Stimulated activated CD4-positive, alpha-beta T cell treated with anti-CD3 and anti-CD28 coated beads, Interleukin-1b, Interleukin-23, amount 100 ng/mL, for 1 hour (primary cell): Measurements from ENCODE around the gene CD300H.

Source experiments
- DNase-seq, 2 donors: peaks; one replicate each; pipeline ENCODE4 v3.0.0-alpha.2; 2020; ENCODE audit warnings: low read depth in 2 of 2

CD300H gene

DNA sequence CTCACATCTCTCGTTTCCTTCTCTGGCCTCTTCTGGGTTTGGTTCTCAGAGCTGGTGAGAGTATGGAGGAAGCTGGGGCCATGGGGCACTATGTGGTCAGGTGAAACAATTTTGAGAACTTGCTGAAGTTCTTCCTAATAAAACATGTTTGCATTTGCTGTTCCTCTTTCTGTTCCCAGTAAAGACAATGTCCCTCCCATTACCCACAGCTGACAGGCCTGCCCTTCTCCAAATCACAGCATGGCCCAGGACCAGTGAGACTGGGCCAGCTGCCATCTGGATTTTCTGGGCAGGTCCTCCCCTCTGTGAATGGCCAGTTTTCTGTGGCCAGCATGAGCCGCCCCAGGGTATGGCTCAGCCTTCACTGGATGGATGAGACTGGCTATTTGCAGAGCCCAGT is at the start of gene CD300H:
CD300H (minus strand) TSS at position 113 of the 400 bp plus-strand sequence.
- DNase-seq, result no peak

DNA sequence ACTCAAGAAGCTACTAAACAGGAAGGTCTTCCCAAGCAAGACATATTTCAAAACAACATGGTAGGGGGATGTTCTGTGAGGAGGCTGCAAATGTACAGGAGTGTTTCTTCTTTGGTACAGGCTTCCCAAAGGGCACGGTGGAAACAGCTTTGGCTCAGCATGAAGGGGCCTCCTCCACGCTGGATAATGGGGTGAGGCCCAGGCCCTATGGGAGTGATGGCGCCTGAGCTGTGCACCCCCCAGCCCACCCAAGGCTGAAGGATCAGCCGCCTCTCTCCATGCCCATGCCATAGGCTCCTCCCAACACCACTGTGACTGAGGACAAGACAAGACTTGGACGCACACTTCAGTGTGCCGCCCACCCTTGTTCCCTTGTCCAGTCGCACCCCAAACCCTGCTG is 49.4 kb upstream of the CD300H start:
- DNase-seq, result no peak

DNA sequence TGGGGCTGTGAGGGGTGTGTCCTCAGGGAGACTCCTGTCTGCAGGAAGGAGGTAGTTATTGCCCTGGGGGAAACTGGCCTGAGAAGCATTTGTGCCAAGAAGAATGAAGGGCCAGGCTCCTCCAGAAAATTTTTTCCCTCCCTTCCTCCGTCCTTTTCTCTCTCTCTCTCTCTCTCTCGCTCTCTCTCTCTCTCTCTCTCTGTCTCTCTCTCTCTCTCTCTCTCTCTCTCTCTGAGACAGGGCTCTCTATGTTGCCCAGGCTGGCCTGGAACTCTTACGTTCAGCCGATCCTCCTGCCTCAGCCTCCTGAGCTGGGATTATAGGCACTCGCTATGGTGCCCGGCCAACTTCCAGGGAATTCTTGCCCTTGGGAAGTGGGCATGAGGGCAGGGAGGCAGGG is 44.7 kb upstream of the CD300H start:
- no peak for DNase-seq

DNA sequence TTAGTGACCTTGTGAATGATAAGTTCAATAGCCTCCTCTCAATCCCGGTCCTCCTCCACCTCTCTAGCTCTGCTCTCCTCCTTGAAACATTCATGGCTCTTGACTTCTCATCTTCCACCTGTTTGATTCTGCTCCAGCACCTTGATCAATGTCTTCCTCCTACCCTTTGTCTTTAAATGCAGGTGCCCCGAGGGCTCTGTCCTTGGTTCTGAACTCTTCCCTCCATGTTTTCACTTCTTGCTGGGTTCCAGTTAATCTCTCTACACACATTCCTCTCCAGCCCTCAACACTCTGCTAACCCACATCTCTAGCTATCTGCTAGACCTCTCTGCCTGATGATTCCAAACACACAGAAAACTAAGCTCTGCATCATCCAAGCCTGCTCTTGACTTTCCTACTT is 42.8 kb upstream of the CD300H start:
- DNase-seq, result no peak

DNA sequence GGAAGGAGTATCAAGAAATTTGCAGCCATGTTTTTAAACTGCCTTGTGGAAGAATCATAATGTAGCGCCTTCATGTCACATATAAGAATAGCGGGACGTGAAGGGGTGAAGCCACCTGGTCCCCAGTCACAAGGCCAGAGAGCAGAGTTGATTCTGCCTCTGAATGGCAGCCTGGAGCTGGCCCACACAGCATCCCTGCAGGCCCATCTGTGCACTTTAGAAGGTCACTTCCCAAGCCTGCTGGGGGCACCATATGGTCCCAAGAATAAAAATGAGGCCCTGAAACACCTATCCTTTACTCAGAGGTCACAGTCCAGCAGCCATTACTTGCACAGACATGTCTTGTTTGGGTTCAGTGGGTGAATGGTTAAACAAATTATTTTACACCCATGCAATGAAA is 41.2 kb upstream of the CD300H start:
- no peak for DNase-seq

DNA sequence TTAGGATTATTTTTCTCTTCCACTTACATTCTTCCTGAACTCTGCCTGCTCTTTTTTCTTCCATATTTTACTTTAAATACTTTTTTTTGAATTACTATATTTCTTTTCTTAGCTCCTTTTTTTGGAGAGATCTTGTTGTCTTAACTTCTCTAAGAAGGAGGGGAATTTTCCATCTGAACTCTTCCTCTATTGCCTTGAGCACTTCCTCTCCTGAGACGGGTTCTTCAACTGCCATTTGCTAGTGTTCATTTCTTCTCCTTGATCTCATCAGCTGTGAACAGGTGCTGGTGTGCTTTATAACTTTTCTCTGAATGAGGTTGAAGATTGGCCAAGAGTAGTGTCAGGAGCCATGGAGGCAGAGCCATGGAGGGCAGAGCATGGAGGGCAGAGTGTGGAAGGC is 39.9 kb upstream of the CD300H start:
- no peak for DNase-seq

DNA sequence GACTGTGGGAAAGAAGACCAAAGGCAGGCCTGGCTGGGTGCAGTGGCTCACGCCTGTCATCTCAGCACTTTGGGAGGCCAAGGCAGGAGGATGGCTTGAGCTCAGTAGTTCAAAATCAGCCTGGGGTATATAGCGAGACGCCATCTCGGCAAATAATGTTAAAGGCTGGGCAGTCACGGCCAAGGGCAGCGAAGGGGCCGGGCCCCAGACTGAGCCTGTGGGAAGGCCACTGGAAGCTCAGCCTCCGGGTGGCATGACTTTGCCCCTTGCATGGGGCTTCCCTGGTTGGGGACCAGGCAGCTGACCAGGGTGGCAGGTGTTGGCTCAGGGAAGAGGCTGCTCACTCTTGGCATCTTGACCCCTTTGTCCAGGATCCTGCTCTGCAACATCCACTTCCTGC is 38.7 kb upstream of the CD300H start:
- no peak for DNase-seq

DNA sequence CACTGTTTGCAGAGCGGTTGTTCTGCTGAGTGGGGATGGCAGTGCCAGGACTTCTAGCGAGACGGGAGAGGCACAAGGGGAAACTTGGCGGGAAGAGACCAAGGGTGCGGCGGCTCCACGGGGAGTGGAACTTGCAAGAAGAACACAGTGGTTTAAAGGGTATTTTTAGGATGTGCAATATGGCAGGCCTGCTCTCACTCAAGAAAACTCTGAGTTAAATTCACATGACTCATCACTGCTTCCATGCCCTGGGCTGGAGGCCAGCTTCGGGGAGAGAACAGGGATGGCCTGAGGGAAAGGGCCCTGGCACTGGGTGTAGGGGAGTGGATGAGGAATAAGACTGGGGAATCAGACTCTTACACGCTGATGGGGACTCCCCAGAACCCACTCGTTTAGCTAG is 38.1 kb upstream of the CD300H start:
- no peak for DNase-seq

DNA sequence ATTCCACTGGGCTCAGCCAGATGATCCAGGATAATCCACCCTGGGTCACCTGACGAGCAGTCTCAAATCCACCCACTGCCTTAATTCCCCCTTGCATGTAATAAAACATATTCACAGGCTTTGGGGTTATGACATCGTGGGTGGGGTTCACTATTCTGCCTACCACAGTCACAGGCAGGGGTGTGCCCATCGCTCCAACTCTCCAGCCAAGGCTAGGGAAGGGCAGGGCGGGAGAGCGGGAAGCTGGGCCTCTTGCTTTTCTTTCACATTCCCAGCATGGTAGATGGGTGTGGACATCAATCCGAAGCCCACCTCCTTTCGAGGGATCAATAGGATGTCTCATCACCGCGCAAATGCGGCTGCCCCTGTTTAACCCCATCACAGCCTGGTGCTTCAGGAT is 37.5 kb upstream of the CD300H start:
- DNase-seq, result no peak

DNA sequence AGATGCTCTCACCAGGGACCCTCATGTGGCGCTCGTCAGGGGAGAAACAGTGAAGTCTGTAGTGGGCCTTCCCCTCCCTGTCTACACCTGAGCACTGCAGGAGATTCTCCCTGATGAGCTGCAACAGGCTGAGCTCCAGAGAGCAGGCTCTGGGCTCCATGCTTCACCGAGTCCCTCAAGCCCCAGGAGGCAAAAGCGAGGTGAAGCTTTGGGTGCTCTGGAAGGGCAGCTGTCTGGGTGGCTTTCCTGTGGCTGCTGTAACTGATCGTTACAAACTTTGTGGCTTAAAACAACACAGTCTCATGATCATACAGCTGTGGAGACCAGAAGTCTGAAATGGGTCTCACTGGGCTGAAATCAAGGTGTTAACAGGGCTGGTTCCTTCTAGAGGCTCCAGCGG is 36.9 kb upstream of the CD300H start:
- DNase-seq, result no peak

DNA sequence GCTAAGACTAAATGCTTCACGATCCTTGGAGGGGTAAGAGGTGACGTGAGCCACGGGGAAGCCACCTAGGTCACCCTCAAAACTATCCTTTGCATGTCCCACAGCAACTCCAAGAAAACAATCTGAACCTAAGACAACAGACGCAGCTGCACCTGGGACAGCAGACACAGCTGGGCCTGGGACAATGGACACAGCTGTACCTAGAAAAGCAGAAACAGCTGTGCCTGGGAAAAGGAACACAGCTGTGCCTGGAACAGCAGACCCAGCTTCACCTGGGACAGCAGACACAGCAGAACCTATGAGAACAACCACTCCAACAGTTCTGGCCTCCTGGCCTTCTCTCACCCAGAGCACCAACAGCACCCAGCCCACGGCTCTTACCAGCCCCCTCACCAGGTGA is 36.4 kb upstream of the CD300H start:
- no peak for DNase-seq

DNA sequence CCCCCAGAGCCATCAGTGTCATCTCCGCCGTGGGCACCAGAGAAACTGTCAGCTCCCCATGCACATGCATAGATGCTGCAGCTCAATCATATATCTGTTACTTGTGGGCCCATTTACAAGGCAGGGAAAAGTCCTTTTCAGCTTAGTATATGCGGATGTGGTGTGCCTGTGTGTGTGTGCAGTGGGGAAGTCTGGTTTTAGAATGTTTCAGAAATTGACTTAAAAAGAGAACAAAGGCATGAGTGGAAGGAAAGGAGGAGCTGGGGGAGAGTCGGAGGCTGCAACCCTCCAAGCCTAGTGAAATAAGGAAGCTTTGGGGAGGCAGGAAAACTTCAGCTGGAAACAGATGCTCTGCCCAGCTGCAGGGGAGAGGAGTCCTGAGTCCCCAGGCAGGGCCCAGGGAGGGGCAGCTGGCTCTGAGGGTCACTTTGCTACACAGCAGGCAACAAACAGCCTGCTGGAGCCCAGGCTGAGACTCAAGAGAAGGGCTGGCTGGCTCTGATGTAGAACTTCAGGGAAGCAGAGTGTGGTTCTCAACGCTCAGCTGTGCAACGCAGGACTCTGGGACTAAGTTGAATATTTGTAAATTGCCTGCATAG is 35.8 kb upstream of the CD300H start:
- DNase-seq, result no peak

DNA sequence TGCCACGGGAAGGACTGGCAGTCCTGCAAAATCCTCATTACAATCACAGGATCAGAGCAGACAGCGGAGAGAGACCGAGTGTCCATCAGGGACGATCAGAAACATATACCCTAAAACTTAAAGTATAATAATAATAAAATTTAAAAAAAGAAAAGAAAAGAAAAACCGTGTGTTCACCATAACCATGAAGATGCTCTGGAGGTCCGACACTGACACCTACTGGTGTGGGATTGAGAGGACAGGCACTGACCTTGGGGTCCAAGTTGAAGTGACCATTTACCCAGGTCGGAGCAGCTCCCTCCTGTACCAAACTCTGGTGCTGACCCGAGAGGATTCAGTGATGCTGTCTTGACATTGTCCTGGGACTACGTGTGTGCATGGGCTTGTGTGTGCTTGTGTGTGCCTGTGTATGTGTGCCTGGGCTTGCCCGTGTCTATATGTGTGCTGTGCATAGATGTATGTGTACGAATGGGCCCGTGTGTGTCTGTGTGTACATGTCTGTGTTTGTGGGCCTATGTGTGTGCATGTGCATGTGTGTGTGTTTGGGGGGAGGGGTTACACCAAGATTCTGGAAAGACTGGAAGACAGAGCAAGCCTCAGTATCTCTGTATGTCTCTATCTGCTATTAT is 34.7 kb upstream of the CD300H start:
- DNase-seq, result no peak

DNA sequence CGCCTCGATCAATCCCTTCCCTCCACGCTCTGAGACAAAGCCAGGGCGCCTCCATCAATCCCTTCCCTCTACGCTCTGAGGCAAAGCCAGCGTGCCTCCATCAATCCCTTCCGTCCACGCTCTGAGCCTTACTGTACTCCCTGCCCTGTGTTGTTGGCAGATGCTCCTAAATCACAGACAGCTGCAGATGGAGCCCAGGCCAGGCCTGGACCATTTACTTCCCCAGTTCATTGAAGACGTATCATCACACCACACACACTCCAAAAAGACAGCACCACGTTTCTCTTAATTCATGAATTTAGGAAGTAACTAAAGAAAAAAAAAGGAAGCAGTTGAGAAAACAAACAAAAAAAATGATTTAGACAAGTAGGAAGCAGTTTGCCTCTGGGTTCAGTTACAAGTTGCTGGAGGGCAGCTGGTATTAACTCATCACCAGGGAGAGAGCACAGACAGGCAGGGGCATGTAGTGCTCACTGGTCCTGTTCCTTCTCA is 32.2 kb upstream of the CD300H start:
- DNase-seq, result no peak

DNA sequence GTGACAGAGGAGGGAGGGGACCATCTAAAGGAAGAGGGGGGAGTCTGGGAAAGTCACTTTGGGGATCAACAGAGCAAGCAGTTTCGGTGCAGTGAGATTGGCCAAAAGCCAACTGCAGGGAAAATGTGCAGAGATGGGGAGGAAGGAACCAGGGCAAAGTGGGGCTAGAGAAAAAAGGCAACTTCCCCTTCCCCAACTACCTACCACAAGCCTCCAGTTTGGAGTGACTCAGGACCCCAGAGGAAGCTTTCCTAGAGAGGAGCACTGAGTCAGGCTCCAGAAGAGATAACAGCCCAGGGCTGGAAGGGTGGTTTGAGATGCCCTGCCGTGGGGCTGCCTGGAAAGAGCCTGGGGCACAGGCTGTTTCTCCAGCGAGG is 31.7 kb upstream of the CD300H start:
- DNase-seq, result no peak

DNA sequence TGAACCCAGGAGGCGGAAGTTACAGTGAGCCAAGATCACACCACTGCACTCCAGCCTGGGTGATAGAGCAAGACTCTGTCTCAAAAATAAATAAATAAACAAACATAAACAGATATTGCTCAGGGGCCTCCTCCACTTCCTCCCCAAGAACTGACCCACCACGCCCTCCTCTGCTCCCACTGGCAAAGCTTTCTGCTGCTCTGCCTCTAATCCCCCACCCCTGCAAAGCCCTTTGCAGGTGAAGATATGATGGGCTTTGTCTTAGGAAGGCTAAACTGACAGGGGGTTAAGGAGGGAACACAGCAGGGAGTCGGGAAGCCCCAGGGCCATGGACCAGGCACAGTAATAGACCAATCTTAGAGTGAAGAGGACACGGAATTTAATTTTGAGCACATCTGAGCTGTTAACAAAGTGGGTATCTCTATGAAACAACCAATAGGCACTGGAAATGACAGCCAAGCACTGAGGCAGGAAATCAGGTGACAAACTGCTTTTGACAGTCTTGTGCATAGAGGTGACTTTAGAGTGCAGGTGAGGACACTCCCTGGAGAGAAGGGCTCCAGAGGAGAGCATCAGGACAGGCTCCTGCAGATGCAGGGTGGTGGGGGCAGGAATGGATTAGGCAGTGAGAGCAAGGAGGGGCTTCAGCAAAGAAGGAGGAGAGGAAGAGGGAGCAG is 31.2 kb upstream of the CD300H start:
- DNase-seq, result no peak

DNA sequence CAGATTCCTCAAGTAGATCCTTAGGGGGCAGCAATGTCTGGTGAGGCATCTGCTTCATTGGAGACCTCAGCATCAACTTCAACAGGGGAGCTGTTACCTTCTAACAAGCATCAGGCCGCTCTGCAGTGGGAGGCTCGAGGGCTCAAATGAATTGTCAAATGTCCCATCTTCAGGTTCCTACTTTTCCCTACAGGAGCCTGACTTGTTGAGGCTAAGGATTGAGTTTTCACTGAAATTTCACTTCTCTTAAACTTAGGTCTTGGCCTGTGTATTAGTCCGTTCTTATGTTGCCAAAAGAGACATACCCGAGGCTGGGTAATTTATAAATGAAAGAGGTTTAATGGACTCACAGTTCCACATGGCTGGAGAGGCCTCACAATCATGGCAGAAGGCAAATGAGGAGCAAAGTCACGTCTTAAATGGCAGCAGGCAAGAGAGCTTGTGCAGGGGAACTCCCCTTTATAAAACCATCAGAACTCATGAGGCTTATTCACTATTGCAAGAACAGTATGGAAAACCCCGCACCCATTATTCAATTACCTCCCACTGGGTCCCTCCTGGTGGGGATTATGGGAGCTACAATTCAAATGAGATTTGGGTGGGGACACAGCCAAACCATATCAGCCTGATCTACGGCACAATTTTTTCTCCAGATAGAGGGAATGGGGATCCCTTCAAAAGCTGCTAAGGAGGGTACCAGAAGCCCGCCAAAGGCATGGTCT is 29.9 kb upstream of the CD300H start:
- no peak for DNase-seq

DNA sequence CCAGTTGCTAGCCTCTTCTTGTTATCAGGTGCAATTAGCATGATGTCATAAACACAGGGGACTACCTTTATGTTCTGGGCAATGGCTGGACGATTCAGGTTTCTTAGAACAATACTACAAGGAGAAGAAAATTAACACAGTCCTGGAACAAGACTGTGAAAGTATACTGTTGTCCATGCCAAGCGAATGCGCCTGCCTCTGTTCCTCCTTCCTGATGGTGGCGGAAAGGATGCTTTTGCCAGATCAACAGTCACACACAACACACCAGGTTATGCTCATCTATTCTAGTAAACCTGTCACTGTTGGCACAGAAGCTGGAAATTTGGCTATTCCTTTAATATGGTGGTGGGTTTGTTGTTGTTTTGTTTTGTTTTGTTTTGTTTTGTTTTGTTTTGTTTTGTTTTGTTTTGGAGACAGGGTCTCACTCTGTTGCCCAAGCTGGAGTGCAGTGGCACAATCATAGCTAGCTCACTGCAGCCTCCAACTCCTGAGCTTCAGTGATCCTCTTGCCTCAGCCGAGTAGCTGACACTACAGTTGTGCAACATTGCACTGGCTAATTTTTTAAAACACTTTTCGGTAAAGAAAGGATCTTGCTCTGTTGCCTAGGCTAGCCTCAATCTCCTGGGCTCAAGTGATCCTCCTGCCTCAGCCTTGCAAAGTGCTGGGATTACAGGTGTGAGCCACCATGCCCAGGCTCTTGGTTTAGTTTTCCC is 27.9 kb upstream of the CD300H start:
- no peak for DNase-seq

DNA sequence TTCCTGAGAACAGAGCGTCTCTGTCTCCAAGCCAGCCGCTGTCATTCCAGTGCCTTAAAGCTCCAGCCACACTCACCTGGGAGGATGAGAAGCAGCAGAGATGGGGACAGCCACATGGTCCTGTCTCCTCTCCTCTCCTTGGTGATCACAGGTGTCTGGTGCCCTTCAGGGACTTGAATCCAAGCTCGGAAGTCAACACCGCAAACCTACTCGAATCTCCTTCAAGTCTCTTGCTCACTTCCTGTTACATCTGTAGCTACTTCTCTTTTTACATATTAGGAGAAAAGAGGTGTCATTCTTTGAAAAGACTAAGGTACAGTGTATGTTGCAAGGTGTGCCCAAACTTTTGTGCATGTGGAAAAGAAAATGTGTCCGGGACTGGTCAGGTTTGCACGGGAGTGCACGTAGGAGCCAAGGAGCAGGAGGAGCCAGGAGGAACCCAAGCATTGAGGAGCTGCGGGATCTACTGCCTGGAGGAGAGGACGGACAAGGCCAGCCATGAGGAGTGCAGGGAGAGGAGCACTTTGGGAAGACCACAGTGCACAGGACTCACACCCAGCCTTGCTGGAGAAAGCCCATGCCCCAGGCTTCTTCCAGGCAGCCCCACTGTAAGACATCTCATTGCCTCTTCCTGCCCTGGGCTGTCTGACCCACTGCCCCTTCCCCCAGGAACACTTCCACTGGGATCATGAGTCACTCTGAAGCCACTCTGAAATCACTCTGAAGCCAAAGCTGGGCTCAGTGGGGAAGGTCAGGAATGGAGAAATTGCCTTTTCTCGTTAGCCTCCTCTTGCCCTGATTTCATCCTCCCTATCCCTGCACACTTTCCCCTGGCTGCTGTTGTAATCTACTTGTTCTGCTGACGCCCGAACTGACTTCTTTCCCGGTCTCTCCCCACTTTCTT is 25.0 kb upstream of the CD300H start, which contains the start of gene CD300LD:
CD300LD (minus strand) TSS at position 197 of the 904 bp plus-strand sequence; CDS start at position 116, 81 bp downstream.
- no peak for DNase-seq

DNA sequence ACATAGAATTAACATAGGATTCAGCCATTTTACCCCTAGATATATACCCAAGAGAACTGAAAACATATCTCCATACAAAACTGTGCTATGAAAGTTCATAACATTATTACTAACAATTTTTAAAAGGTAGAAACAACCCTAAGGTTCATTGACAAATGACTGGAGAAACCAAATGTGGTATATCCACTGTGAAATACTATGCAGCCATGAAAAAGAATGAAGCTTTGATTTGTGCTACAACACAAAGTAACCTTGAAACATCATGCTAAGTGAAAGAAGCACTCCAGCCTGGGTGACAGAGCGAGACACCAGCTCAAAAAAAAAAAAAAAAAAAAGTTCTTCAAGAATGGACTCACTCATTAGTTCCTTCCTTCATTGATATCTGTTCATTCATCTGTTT is 24.2 kb upstream of the CD300H start:
- no peak for DNase-seq

DNA sequence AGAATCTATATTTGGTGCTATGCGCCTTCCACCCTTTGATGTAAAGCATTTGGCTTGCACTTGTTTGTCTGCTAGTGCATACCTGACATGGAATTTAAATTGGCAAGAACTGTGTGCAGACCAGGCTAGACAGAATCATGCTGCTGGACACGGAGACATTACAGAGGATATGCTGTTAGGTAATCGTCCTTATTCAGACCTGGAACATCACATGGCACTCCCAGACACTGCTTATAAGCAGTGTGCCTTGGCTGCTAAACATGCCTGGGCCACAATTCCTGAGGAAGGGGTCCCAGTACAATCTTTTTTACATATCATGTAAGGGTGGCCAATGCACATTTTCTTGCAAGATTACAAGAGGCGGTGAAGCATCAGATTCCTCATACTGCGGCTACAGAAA is 18.4 kb upstream of the CD300H start:
- no peak for DNase-seq
